ENCODE data around the gene FSD1L. TPM values are rescaled to one million over a fixed set of nuclear protein-coding genes. Genes with fewer than 3 reads are reported as not detected.

The FSD1L gene
- total RNA-seq (2021) (4.2 and 5.6 TPM in 2 replicates), Bru-seq, nascent RNA (percentile 77 among the genes with signal in this experiment), BruChase-seq, experiment 1, labeled RNA remaining after a 2-hour chase (percentile 68 among the genes with signal in this experiment), BruChase-seq, experiment 2, labeled RNA remaining after a 6-hour chase (percentile 54 among the genes with signal in this experiment)
- long read RNA-seq, partial matches to known transcripts: 0 of 2 reads
- long read RNA-seq, other reads (novel, unspliced or antisense): 2 of 2 reads

DNA sequence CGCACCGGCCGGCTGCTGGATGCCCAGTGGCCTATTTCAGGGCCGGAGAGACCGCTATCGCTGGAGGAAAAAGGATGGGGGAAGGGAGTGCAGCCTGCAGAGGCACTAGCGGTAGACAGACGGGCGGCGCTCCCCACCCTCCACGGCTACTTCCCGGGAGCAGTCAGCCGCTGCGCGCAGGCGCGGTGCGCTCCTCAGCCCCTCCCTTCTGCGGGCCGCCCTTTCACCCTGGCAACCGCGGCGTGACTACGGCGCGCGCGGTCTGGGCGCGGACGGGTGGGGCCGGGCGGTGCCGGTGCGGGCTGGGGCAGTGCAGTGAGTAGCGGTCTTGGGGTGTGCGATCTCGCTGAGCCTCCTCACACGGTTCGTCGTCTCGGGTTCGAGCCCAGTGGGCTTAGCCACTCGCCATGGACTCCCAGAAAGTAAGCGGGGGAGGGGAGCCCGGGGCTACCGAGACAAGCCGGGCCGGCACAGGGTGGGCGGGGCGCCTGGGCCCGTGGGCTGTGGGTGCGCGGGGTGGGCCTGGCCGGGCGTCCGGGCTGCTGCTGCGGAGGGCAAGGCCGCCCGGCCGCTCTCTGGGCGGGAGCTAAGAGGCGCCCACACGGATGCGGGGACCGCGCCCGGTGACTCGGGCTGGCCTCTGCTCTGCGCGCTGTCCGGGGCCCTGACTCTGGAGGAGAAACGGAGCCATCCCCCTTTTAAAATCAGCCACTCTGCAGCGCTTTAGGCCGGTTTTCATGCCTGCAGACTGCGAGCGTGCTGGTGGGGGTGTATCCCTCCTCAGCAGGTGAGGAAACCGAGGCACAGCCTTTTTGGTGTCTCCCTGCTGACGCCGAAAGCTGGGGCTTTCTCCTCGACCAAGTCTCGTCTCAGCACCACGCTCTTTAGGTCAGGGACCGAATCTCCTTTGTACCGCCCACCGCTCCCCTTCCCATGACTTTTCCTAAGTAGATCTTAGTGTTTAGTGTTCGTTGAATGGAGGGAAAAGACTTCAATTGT, at the start of gene FSD1L:
FSD1L (plus strand) TSS at position 221 of the 999 bp plus-strand sequence; CDS start at position 408, 187 bp downstream.
- H3K9me2 ChIP-seq (ENCODE audit: insufficient read depth): no peaks in the 10 kb centered on the region
- no peaks in the 10 kb centered on the region for H3K27me3 ChIP-seq (ENCODE audit: insufficient read depth, low read depth)
- H3K79me2 ChIP-seq (ENCODE audit: low read depth): peaks cover 24% of the 10 kb centered on the region
- TF ChIP-seq, protein P1, sequence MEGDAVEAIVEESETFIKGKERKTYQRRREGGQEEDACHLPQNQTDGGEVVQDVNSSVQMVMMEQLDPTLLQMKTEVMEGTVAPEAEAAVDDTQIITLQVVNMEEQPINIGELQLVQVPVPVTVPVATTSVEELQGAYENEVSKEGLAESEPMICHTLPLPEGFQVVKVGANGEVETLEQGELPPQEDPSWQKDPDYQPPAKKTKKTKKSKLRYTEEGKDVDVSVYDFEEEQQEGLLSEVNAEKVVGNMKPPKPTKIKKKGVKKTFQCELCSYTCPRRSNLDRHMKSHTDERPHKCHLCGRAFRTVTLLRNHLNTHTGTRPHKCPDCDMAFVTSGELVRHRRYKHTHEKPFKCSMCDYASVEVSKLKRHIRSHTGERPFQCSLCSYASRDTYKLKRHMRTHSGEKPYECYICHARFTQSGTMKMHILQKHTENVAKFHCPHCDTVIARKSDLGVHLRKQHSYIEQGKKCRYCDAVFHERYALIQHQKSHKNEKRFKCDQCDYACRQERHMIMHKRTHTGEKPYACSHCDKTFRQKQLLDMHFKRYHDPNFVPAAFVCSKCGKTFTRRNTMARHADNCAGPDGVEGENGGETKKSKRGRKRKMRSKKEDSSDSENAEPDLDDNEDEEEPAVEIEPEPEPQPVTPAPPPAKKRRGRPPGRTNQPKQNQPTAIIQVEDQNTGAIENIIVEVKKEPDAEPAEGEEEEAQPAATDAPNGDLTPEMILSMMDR (conservative IDR thresholded peaks at IDR 0.05): no peak
- no peak for TF ChIP-seq EZH2 (IDR thresholded peaks at IDR 0.05; ENCODE audit: low read depth)
- H3F3A ChIP-seq (ENCODE audit: insufficient read depth, low read depth): no peaks in the 10 kb centered on the region
- H4K20me1 ChIP-seq (ENCODE audit: insufficient read depth): no peaks in the 10 kb centered on the region
- intact Hi-C loops (cut with micrococcal nuclease; ENCODE audit: unreplicated experiment): loop anchor here (2.0 kb wide), 1 partner anchor 111 kb away; the partner anchor contains the start of gene FKTN
- DNase-seq: peak; percentile 75 to 94
- peak within 1 kb of the TSS; percentile 88 for H2AFZ ChIP-seq
- H3K4me2 ChIP-seq: peak within 1 kb of the TSS; percentile 98
- no peaks in the 10 kb centered on the region for H3K36me3 ChIP-seq (ENCODE audit: low read depth)
- no peaks in the 10 kb centered on the region for H3K9me3 ChIP-seq (ENCODE audit: insufficient read depth, low read depth)
- H3K4me3 ChIP-seq: peak within 1 kb of the TSS; percentile 64
- ChIA-PET POLR2A (ENCODE audit: unreplicated experiment) (interaction anchor here (0.6 kb wide), 1 partner anchor 243 kb away, joined by 8 read pairs; no protein-coding TSS in a partner anchor), CTCF (no interaction called here)
- BruUV-seq (replicated peaks): TSS peak; percentile 40
- no peak within 1 kb of the TSS for H3K27ac ChIP-seq
- peaks cover 14% of the 10 kb centered on the region for H3K4me1 ChIP-seq (replicated peaks; ENCODE audit: insufficient read depth)

GRCh38 chr9:105399117-105399516, 48.7 kb upstream of the FSD1L start:
- Histone ChIP-seq H3K4me3 (no peak overlapping the region), H3K4me2 (no peak overlapping the region), H2AFZ (no peak overlapping the region), H3K27me3 (ENCODE audit: insufficient read depth, low read depth) (no peaks in the 10 kb centered on the region), H3K9me2 (ENCODE audit: insufficient read depth) (no peaks in the 10 kb centered on the region), H3K27ac (no peak overlapping the region), H3K4me1 (replicated peaks; ENCODE audit: insufficient read depth) (no peaks in the 10 kb centered on the region), H4K20me1 (ENCODE audit: insufficient read depth) (no peaks in the 10 kb centered on the region), H3K36me3 (ENCODE audit: low read depth) (no peaks in the 10 kb centered on the region), H3F3A (ENCODE audit: insufficient read depth, low read depth) (no peaks in the 10 kb centered on the region), H3K9me3 (ENCODE audit: insufficient read depth, low read depth) (no peaks in the 10 kb centered on the region), H3K79me2 (ENCODE audit: low read depth) (no peaks in the 10 kb centered on the region)
- ChIA-PET CTCF (no interaction called here), POLR2A (ENCODE audit: unreplicated experiment) (no interaction called here)
- DNase-seq: no peak
- intact Hi-C loops (cut with micrococcal nuclease; ENCODE audit: unreplicated experiment): no loop called here
- TF ChIP-seq EZH2 (IDR thresholded peaks at IDR 0.05; ENCODE audit: low read depth): no peak
- TF ChIP-seq, protein P1 (conservative IDR thresholded peaks at IDR 0.05): no peak
- BruUV-seq (replicated peaks): no TSS peak

GRCh38 chr9:105401651-105402050, 46.2 kb upstream of the FSD1L start:
- no peaks in the 10 kb centered on the region for H3K4me1 ChIP-seq (replicated peaks; ENCODE audit: insufficient read depth)
- no peak overlapping the region for H3K27ac ChIP-seq
- no peaks in the 10 kb centered on the region for H4K20me1 ChIP-seq (ENCODE audit: insufficient read depth)
- H3K9me3 ChIP-seq (ENCODE audit: insufficient read depth, low read depth): no peaks in the 10 kb centered on the region
- POLR2A ChIA-PET (ENCODE audit: unreplicated experiment): no interaction called here
- TF ChIP-seq, protein P1 (conservative IDR thresholded peaks at IDR 0.05): no peak
- TF ChIP-seq EZH2 (IDR thresholded peaks at IDR 0.05; ENCODE audit: low read depth): no peak
- H2AFZ ChIP-seq: no peak overlapping the region
- H3K79me2 ChIP-seq (ENCODE audit: low read depth): no peaks in the 10 kb centered on the region
- no peak for DNase-seq
- CTCF ChIA-PET: interaction anchor here (0.6 kb wide), 1 partner anchor 18 kb away, joined by 4 read pairs; no protein-coding TSS in a partner anchor
- no peak overlapping the region for H3K4me3 ChIP-seq
- BruUV-seq (replicated peaks): no TSS peak
- H3K4me2 ChIP-seq: no peak overlapping the region
- no peaks in the 10 kb centered on the region for H3F3A ChIP-seq (ENCODE audit: insufficient read depth, low read depth)
- no peaks in the 10 kb centered on the region for H3K9me2 ChIP-seq (ENCODE audit: insufficient read depth)
- intact Hi-C loops (cut with micrococcal nuclease; ENCODE audit: unreplicated experiment): no loop called here
- no peaks in the 10 kb centered on the region for H3K27me3 ChIP-seq (ENCODE audit: insufficient read depth, low read depth)
- no peaks in the 10 kb centered on the region for H3K36me3 ChIP-seq (ENCODE audit: low read depth)

Measured in PC-9 (cell line).